Endothelial cell of umbilical vein (primary cell): ENCODE measurements around the gene SNAPC5. TPM values are rescaled to one million over a fixed set of nuclear protein-coding genes. Genes with fewer than 3 reads are reported as not detected.

Experiments used
- BruUV-seq: library from RNA; stranded (reverse); fragments of 400-500 nt; replicated peaks from 2 replicates; lab custom pipeline; 2021; lab: Mats Ljungman, UMichigan
- CTCF ChIA-PET: fragments of 300-600, 350-600 bp; sonication (Branson Sonifier 250); formaldehyde crosslinking; loops from one replicate; lab custom pipeline; 2021; ENCODE audit warnings: antibody characterized with exemption, inconsistent platforms; lab: Charles Lee
- POLR2A ChIA-PET: fragments of 300-600, 350-600 bp; sonication (Branson Sonifier 250); formaldehyde crosslinking; loops from one replicate; lab custom pipeline; 2021; ENCODE audit warnings: antibody characterized with exemption, inconsistent platforms; lab: Charles Lee
- DNase-seq: peaks from one replicate; pipeline ENCODE4 v3.0.0-alpha.2; 2011; ENCODE audit warnings: low read depth, low spot score
- FAIRE-seq: peaks from 2 replicates; lab custom pipeline; 2011; peaks lifted over from hg19 to GRCh38; lab: Jason Lieb, UNC
- H2AFZ ChIP-seq: 2 replicates; pipeline ENCODE4 v1.6.0; 2012; ENCODE audit warnings: low read depth, low read length, control low read depth, inconsistent platforms
- H3K27ac ChIP-seq: 2 replicates; pipeline ENCODE4 v1.5.1; 2011; ENCODE audit warnings: low read depth, mild to moderate bottlenecking, control low read depth, low read length, moderate library complexity; ENCODE audit not compliant: insufficient read depth
- H3K27me3 ChIP-seq, 2 experiments: 2 replicates each; pipeline versions ENCODE4 v1.6.0 to v1.6.1; 2011; ENCODE audit warnings: low read length in 2 of 2, mixed read lengths in 1 of 2; ENCODE audit not compliant: control insufficient read depth in 2 of 2, insufficient read depth in 2 of 2
- H3K36me3 ChIP-seq, 2 experiments: 2 replicates in 1 of 2; 3 replicates in 1 of 2; pipeline ENCODE4 v1.5.1; 2011; ENCODE audit warnings: low read length in 2 of 2, mild to moderate bottlenecking in 1 of 2, moderate library complexity in 1 of 2; ENCODE audit not compliant: control insufficient read depth in 2 of 2, insufficient read depth in 2 of 2; ENCODE audit errors: extremely low read depth in 1 of 2
- H3K4me1 ChIP-seq: 3 replicates; pipeline ENCODE4 v1.5.1; 2011; ENCODE audit warnings: mild to moderate bottlenecking, low read length; ENCODE audit not compliant: control insufficient read depth, insufficient read depth; ENCODE audit errors: extremely low read depth
- H3K4me2 ChIP-seq: 2 replicates; pipeline ENCODE4 v1.6.1; 2011; ENCODE audit warnings: low read length, control low read depth, mixed read lengths; ENCODE audit not compliant: insufficient read depth
- H3K4me3 ChIP-seq, 3 experiments: fragments of 200-600 bp in 1 of 3; sonication (generic), shearing (Covaris generic) in 1 of 3; replicated peaks in 1 of 3; 2 replicates each; pipeline ENCODE4 v1.5.1; 2011 to 2016; ENCODE audit warnings: control low read depth in 3 of 3, low read length in 3 of 3, mild to moderate bottlenecking in 2 of 3, inconsistent platforms in 1 of 3, low read depth in 1 of 3, moderate library complexity in 1 of 3; ENCODE audit not compliant: insufficient read depth in 1 of 3
- H3K79me2 ChIP-seq: 2 replicates; pipeline ENCODE4 v1.6.0; 2012; ENCODE audit warnings: low read length, inconsistent platforms; ENCODE audit not compliant: control insufficient read depth, insufficient read depth
- H3K9ac ChIP-seq: replicated peaks from 2 replicates; pipeline ENCODE3; 2011; ENCODE audit warnings: low read length, control low read depth; ENCODE audit not compliant: insufficient read depth; ENCODE audit errors: extremely low read depth
- H3K9me1 ChIP-seq: replicated peaks from 3 replicates; pipeline ENCODE4 v1.6.0; 2011; ENCODE audit warnings: mild to moderate bottlenecking, low read length; ENCODE audit not compliant: control insufficient read depth, insufficient read depth; ENCODE audit errors: extremely low read depth
- H3K9me3 ChIP-seq: replicated peaks from 2 replicates; pipeline ENCODE4 v1.5.1; 2012; ENCODE audit warnings: low read length, inconsistent platforms; ENCODE audit not compliant: control insufficient read depth, insufficient read depth
- H4K20me1 ChIP-seq: replicated peaks from 2 replicates; pipeline ENCODE3; 2011; ENCODE audit warnings: mild to moderate bottlenecking, low read length; ENCODE audit not compliant: control insufficient read depth, insufficient read depth; ENCODE audit errors: extremely low read depth
- EZH2 ChIP-seq: IDR thresholded peaks from 2 replicates; pipeline ENCODE4 v1.6.1; 2012; ENCODE audit warnings: borderline replicate concordance, low read depth, mild to moderate bottlenecking, moderate library complexity, low read length, inconsistent platforms; ENCODE audit not compliant: severe bottlenecking
- FOS ChIP-seq: IDR thresholded peaks from 2 replicates; pipeline ENCODE4 v1.6.1; 2011; ENCODE audit warnings: mild to moderate bottlenecking, low read length, moderate library complexity, borderline replicate concordance; ENCODE audit not compliant: insufficient read depth
- GATA2 ChIP-seq: IDR thresholded peaks from 2 replicates; pipeline ENCODE4 v1.7.0; 2011; ENCODE audit warnings: low read depth, mild to moderate bottlenecking, moderate library complexity, mixed read lengths, low read length; ENCODE audit not compliant: insufficient read length, insufficient read depth
- JUN ChIP-seq: IDR thresholded peaks from 2 replicates; pipeline ENCODE4 v1.6.1; 2011; ENCODE audit warnings: borderline replicate concordance, low read depth; ENCODE audit not compliant: insufficient read length, insufficient read depth
- MYC ChIP-seq: IDR thresholded peaks from one replicate; pipeline ENCODE4 v1.6.1; 2011; ENCODE audit warnings: mild to moderate bottlenecking, low read depth, low read length
- POLR2A ChIP-seq: IDR thresholded peaks from 2 replicates; pipeline ENCODE4 v1.6.1; 2012; ENCODE audit warnings: low read depth, mild to moderate bottlenecking, control low read depth, low read length
- POLR2AphosphoS5 ChIP-seq: IDR thresholded peaks from 2 replicates; pipeline ENCODE4 v1.6.1; 2012; ENCODE audit warnings: low read depth, mild to moderate bottlenecking, control low read depth, low read length, moderate library complexity; ENCODE audit not compliant: insufficient read depth
- dilution Hi-C: fragments of 300-500 bp; cut with MboI; formaldehyde crosslinking; loops from one replicate; pipeline ENCODE4 v1.15.0; 2019; ENCODE audit warnings: low sequenced_read_pairs; ENCODE audit not compliant: extremely low pct_ligation_motif_present
- intact Hi-C: fragments of 100-400 bp; cut with micrococcal nuclease; formaldehyde crosslinking; loops from one replicate; pipeline ENCODE4 v1.10.0; 2022
- polyA plus RNA-seq, 4 experiments: library from polyadenylated mRNA; depleted of rRNA in 3 of 4; stranded (reverse) in 3 of 4; unstranded in 1 of 4; fragments of >200 nt; gene quantifications; 2 replicates each; pipeline versions ENCODE4 v1.2.1 to v1.2.3, GENCODE V29; 2011 to 2012; ENCODE audit warnings: missing spikeins in 1 of 4
- total RNA-seq: library from RNA; stranded (reverse); gene quantifications from 2 replicates; pipeline ENCODE4 v1.2.3, GENCODE V29; 2021
- TF ChIP-seq, protein P1 (sequence below): IDR thresholded peaks from 2 replicates; pipeline ENCODE4 v1.6.1; 2011; ENCODE audit not compliant: insufficient read depth, insufficient read length
- TF ChIP-seq, protein P2 (sequence below), 2 donors: IDR thresholded peaks; 1 replicate in 1 of 2; 2 replicates in 1 of 2; pipeline ENCODE4 v1.5.1; 2011; ENCODE audit warnings: low read length in 2 of 2, mild to moderate bottlenecking in 2 of 2, moderate library complexity in 2 of 2, control low read depth in 1 of 2, inconsistent platforms in 1 of 2, low read depth in 1 of 2; ENCODE audit not compliant: insufficient read depth in 1 of 2; ENCODE audit errors: extremely low read depth in 1 of 2

The SNAPC5 gene
- total and polyA plus RNA-seq, 2 donors (not counting 3 experiments of a cell fraction or from before 2014, with no cell fraction given), result 16.0 to 17.4 TPM

DNA sequence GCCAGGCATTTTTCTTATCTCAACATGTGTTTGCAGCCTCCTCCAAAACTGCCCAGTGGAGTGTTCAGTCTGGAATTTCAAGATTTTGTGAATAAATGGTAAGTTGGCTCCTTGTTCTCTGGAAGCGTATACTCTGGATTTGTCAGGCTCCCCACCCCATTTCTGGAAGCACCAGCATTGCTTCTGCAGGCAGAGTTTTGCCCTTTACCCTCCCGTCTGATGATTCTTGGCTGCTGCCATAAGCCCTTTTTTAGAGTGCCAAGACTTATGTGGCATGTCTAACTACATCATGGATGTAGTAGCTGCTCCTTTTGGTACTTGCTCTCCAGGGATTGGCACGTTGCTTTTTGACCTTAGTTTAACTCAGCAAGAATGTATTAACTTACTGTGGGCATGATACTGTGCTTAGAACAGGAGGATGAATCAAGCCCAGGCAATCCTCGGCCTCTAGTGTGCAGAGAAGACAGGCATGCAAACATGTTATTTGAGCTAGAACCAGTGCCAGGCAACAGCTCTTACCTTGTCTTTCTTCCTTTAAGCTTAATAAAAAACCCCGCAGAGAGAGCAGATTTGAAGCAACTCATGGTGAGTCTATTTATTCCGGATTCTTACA, 8.3 kb downstream of the SNAPC5 start:
- no peaks in the 10 kb centered on the region for H3K27me3 ChIP-seq
- H4K20me1 ChIP-seq, result no peaks in the 10 kb centered on the region
- no peaks in the 10 kb centered on the region for H3K9me1 ChIP-seq
- H3K36me3 ChIP-seq, result peaks cover 9 to 34% of the 10 kb centered on the region in 2 experiments
- no peak overlapping the region for H3K9ac ChIP-seq
- ChIA-PET CTCF (interaction anchor here (1.3 to 1.7 kb wide), 2 partner anchors 14 to 102 kb away, joined by 3 to 8 read pairs; partner anchors contain the start of gene MAP2K1), POLR2A (no interaction called here)
- no peak for DNase-seq
- no peak overlapping the region for H3K4me3 ChIP-seq
- TF ChIP-seq JUN (no peak), POLR2A (no peak), POLR2AphosphoS5 (no peak), FOS (no peak), EZH2 (no peak), MYC (no peak), GATA2 (no peak)
- TF ChIP-seq, protein P1, sequence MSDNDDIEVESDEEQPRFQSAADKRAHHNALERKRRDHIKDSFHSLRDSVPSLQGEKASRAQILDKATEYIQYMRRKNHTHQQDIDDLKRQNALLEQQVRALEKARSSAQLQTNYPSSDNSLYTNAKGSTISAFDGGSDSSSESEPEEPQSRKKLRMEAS, result no peak
- TF ChIP-seq, protein P2, sequence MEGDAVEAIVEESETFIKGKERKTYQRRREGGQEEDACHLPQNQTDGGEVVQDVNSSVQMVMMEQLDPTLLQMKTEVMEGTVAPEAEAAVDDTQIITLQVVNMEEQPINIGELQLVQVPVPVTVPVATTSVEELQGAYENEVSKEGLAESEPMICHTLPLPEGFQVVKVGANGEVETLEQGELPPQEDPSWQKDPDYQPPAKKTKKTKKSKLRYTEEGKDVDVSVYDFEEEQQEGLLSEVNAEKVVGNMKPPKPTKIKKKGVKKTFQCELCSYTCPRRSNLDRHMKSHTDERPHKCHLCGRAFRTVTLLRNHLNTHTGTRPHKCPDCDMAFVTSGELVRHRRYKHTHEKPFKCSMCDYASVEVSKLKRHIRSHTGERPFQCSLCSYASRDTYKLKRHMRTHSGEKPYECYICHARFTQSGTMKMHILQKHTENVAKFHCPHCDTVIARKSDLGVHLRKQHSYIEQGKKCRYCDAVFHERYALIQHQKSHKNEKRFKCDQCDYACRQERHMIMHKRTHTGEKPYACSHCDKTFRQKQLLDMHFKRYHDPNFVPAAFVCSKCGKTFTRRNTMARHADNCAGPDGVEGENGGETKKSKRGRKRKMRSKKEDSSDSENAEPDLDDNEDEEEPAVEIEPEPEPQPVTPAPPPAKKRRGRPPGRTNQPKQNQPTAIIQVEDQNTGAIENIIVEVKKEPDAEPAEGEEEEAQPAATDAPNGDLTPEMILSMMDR (IDR thresholded peaks at IDR 0.05; ENCODE audit: extremely low read depth in 1 of 2, insufficient read depth in 1 of 2, low read depth in 1 of 2, low read length in 2 of 2), result no peak
- no peaks in the 10 kb centered on the region for H3K79me2 ChIP-seq
- intact Hi-C loops (no loop called here), dilution Hi-C loops (no loop called here)
- H3K4me1 ChIP-seq, result no peaks in the 10 kb centered on the region
- FAIRE-seq, result no peak
- no peak overlapping the region for H3K27ac ChIP-seq
- BruUV-seq, result no TSS peak
- H2AFZ ChIP-seq, result no peak overlapping the region
- no peak overlapping the region for H3K4me2 ChIP-seq
- H3K9me3 ChIP-seq, result no peaks in the 10 kb centered on the region
